ENCODE results near the gene CFTR. TPM values are rescaled to one million over a fixed set of nuclear protein-coding genes. Genes with fewer than 3 reads are reported as not detected.

CFTR gene
- total RNA-seq (1 to 10 TPM in 2 of 7 donors, under 1 TPM in 4, not detected in 1; 0.12 to 2.4 (median 0.71) TPM), polyA plus RNA-seq (not detected)
- long read RNA-seq, donor 1, partial matches to known transcripts = 0 of 1 reads
- long read RNA-seq, donor 1, other reads (novel, unspliced or antisense) = 1 of 1 reads
- long read RNA-seq, donor 2 = 0 reads
- long read RNA-seq, donor 3, partial matches to known transcripts = 0 of 5 reads
- long read RNA-seq, donor 3, other reads (novel, unspliced or antisense) = 5 of 5 reads

DNA sequence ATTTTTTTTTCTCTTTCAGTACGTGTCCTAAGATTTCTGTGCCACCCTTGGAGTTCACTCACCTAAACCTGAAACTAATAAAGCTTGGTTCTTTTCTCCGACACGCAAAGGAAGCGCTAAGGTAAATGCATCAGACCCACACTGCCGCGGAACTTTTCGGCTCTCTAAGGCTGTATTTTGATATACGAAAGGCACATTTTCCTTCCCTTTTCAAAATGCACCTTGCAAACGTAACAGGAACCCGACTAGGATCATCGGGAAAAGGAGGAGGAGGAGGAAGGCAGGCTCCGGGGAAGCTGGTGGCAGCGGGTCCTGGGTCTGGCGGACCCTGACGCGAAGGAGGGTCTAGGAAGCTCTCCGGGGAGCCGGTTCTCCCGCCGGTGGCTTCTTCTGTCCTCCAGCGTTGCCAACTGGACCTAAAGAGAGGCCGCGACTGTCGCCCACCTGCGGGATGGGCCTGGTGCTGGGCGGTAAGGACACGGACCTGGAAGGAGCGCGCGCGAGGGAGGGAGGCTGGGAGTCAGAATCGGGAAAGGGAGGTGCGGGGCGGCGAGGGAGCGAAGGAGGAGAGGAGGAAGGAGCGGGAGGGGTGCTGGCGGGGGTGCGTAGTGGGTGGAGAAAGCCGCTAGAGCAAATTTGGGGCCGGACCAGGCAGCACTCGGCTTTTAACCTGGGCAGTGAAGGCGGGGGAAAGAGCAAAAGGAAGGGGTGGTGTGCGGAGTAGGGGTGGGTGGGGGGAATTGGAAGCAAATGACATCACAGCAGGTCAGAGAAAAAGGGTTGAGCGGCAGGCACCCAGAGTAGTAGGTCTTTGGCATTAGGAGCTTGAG is at the start of gene CFTR:
Gene CFTR (plus strand): TSS at position 801 of the 830 bp plus-strand sequence. CDS start 70 bp downstream, outside the sequence.
- no peak for TF ChIP-seq EP300 (IDR thresholded peaks at IDR 0.05)
- TF ChIP-seq POLR2A (IDR thresholded peaks at IDR 0.05) = no peak
- TF ChIP-seq, protein P1, sequence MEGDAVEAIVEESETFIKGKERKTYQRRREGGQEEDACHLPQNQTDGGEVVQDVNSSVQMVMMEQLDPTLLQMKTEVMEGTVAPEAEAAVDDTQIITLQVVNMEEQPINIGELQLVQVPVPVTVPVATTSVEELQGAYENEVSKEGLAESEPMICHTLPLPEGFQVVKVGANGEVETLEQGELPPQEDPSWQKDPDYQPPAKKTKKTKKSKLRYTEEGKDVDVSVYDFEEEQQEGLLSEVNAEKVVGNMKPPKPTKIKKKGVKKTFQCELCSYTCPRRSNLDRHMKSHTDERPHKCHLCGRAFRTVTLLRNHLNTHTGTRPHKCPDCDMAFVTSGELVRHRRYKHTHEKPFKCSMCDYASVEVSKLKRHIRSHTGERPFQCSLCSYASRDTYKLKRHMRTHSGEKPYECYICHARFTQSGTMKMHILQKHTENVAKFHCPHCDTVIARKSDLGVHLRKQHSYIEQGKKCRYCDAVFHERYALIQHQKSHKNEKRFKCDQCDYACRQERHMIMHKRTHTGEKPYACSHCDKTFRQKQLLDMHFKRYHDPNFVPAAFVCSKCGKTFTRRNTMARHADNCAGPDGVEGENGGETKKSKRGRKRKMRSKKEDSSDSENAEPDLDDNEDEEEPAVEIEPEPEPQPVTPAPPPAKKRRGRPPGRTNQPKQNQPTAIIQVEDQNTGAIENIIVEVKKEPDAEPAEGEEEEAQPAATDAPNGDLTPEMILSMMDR (IDR thresholded peaks at IDR 0.05) = no peak
- Histone ChIP-seq H3K27me3 (no peaks in the 10 kb centered on the region), H3K27ac (no peak within 1 kb of the TSS), H3K9me3 (no peaks in the 10 kb centered on the region), H3K4me3 (peak within 1 kb of the TSS; percentile 25), H3K36me3 (no peaks in the 10 kb centered on the region), H3K4me1 (ENCODE audit: insufficient read depth) (no peaks in the 10 kb centered on the region)
- intact Hi-C loops (cut with DNase I) = no loop called here
- DNase-seq = peak in 3 of 5 donors; percentile 9 to 31 (median 13)
- WGBS, 3 donors = 1 to 2% (median 1%) methylated on average over 45 of the region's 45 CpGs

DNA sequence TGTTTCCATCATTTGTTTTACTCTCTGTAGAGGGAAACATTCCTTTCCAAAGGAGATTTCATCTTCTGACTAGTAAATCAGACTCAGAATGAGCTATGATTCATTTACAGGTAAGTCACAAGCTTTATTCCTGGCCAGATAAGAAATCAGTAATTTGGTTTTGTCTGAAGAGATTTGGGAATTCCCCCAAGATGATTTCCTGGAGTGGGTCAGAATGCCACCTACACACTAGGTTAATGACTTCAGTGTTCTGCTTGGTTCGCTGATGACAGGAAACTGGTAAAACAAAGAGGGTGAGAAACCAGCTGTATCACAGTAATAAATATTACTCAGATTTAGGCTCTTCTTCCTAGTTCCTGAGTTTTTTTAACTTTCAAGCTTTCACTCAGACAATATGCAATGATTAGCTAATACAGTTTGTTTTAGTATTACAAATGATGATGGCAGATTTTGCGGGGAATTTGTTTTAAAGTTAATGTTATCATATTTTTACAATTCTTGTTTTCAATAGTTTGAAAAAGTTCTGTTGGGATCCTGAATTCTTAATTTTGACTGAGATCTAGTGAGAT is 44.3 kb upstream of the CFTR start:
- H3K36me3 ChIP-seq = no peaks in the 10 kb centered on the region
- intact Hi-C loops (cut with DNase I) = no loop called here
- 59 to 63% (median 60%) methylated on average over 2 of the region's 2 CpGs for WGBS, 3 donors
- no peak overlapping the region for H3K4me3 ChIP-seq
- no peaks in the 10 kb centered on the region for H3K27me3 ChIP-seq
- no peak overlapping the region for H3K27ac ChIP-seq
- no peak for DNase-seq
- TF ChIP-seq EP300 (IDR thresholded peaks at IDR 0.05) = no peak
- TF ChIP-seq POLR2A (IDR thresholded peaks at IDR 0.05) = no peak
- TF ChIP-seq, protein P1 (IDR thresholded peaks at IDR 0.05) = no peak
- H3K4me1 ChIP-seq (ENCODE audit: insufficient read depth) = no peaks in the 10 kb centered on the region
- no peaks in the 10 kb centered on the region for H3K9me3 ChIP-seq

GRCh38 chr7:117444646-117445045 is 35.2 kb upstream of the CFTR start:
- no peaks in the 10 kb centered on the region for H3K27me3 ChIP-seq
- no peaks in the 10 kb centered on the region for H3K9me3 ChIP-seq
- no peaks in the 10 kb centered on the region for H3K36me3 ChIP-seq
- intact Hi-C loops (cut with DNase I) = no loop called here
- H3K4me1 ChIP-seq (ENCODE audit: insufficient read depth) = no peaks in the 10 kb centered on the region
- WGBS, 3 donors = 66 to 76% (median 71%) methylated on average over 1 of the region's 1 CpG
- H3K27ac ChIP-seq = no peak overlapping the region
- TF ChIP-seq POLR2A (IDR thresholded peaks at IDR 0.05) = no peak
- no peak for TF ChIP-seq EP300 (IDR thresholded peaks at IDR 0.05)
- TF ChIP-seq, protein P1 (IDR thresholded peaks at IDR 0.05) = no peak
- no peak for DNase-seq
- H3K4me3 ChIP-seq = no peak overlapping the region

DNA sequence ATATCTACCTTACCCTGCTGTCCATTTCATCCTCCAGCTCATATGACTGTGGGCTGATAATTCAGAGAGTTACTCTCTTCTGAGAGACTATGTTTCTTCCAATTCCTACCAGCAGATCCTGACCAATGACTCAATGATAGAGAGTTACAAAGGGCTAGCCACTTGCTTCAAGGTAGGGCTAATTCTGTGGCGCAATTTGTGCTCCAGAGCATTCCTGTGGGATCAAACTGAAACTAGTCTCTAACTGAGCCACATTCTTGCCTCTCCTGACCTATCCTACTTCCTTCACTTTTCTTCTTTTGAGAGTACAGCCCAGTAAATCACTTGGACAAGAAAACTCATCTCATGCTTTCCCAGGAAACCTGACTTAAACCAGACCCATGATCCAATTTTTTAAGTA is 34.6 kb upstream of the CFTR start:
- H3K36me3 ChIP-seq = no peaks in the 10 kb centered on the region
- no peak for DNase-seq
- no peak overlapping the region for H3K4me3 ChIP-seq
- 85 to 90% (median 89%) methylated on average over 1 of the region's 1 CpG for WGBS, 3 donors
- no peaks in the 10 kb centered on the region for H3K27me3 ChIP-seq
- TF ChIP-seq POLR2A (IDR thresholded peaks at IDR 0.05) (no peak), EP300 (IDR thresholded peaks at IDR 0.05) (no peak)
- TF ChIP-seq, protein P1 (IDR thresholded peaks at IDR 0.05) = no peak
- H3K4me1 ChIP-seq (ENCODE audit: insufficient read depth) = no peaks in the 10 kb centered on the region
- no peak overlapping the region for H3K27ac ChIP-seq
- H3K9me3 ChIP-seq = no peaks in the 10 kb centered on the region
- intact Hi-C loops (cut with DNase I) = no loop called here

Measured in ovary (tissue), 10 donors.